Activated CD8-positive, alpha-beta memory T cell treated with anti-CD3 and anti-CD28 coated beads for 24 hours (primary cell): ENCODE measurements around the gene RIPK4.

ENCODE experiments used
- DNase-seq: peaks from one replicate; pipeline ENCODE4 v3.0.0-alpha.2; 2020

The RIPK4 gene

GRCh38 chr21:41752231-41752681, 14.6 kb downstream of the RIPK4 start:
- DNase-seq: no peak

GRCh38 chr21:41751611-41752011, 15.2 kb downstream of the RIPK4 start:
- DNase-seq: no peak

- DNase-seq: no peak
Measured at GRCh38 chr21:41750532-41751151, 16.2 kb downstream of the RIPK4 start.

- no peak for DNase-seq
Measured at GRCh38 chr21:41750051-41750450, 16.8 kb downstream of the RIPK4 start.

DNA sequence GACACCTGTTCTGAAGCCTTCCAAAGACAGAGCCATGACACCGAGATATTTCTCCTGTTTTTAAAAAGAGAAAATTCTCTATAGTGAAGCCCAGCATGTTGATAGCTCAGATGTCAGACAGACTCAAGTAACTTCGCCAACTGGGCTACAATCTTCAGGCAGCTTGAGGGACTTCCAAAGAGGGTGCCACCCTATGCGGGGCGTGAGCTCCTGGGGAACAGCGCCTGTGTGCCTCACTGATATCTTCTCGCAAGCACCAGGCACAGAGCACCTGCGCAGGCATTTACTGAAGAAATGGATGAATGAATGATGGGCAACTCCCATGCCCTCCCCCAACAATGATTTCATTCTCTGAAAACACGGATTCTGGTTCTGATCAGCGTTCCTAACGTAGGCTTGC, 17.6 kb downstream of the RIPK4 start:
- no peak for DNase-seq

- DNase-seq: no peak
Measured at GRCh38 chr21:41747943-41748738, 18.7 kb downstream of the RIPK4 start.

DNA sequence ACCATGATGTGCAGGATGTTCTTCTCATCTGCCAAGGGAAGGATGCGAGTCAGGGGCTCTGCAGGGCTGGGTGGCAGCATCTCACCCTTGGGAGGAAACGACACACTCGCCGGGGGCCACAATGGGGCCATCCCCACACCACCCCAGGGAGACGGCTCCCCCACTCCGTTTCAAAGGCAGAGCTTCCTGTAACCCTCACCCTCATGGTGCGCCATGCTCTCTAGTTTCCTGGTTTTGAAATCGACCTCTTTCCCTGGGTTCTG, 20.2 kb downstream of the RIPK4 start:
- DNase-seq: no peak

DNA sequence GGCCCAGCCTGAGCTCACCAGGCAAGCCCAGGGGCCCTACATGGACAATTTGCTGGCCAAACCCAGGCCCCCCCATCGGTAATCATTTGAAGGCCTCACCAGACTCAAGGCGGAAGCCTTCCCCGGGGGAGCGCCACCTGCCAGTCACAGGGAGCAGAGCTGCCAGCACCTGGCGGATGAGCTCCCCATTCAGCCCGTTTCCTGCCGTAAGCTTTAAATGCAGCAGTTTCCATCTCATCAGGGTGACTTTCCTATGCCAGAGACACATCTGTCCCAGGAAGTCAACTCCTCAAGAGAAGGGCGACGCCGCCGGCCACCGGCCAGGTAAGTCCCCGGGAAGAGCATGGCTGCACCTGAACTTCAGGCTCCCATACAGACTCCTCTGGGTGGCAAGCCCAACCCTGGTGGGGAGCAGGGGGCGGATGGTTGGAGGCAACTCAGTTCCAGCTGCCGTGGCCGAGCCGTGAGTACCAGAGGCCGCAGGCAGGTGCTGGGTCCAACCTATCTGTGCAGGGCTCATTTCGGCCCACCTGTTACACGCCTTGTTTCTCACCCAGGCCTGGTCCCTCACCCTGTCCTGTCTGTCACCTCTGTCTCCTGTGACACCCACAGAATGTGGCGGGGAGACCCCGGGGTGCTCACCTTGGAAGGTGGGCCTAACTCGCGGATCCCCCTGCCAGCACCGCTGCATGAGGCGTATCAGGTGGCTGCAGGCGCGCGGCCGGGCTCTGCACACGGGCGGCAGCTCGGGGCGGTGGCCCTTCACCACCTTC, 20.7 kb downstream of the RIPK4 start:
- no peak for DNase-seq

GRCh38 chr21:41745026-41745820, 21.6 kb downstream of the RIPK4 start:
- DNase-seq: no peak

GRCh38 chr21:41744028-41744930, 22.6 kb downstream of the RIPK4 start:
- no peak for DNase-seq

DNA sequence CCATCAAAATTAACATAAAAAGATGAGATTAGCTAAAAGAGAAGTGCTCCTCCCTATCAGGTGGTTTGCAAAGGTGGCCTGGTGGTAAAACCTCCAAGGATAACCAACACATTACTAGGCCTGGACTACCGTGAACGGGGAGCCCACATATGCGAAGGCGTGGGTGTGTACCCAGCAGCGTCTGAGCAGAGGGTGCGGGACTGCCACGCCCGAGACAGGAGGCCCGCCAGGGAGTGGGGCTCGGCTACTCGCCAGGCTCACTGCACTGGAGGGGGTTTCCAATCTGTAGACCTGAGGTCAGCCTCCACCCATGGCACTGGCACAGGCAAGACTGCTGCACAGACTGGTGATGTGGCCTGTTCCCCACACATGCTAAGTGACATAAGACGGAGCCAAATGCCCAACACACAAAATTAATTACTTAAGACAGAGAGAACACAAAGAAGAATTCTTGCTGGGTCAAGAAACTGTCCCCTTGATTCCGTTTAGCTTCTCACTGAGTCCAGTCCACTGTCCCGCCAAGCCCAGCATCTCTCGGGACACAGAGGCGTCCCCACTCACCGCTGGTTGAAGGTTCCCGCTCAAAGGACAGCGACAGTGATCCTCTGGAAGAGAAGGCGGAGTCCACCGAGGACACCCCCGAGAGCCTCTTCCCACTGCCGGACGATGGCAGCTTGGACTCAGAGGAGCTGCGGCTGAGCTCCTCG, 23.4 kb downstream of the RIPK4 start:
- DNase-seq: no peak

GRCh38 chr21:41742073-41742875, 24.6 kb downstream of the RIPK4 start:
- no peak for DNase-seq

DNA sequence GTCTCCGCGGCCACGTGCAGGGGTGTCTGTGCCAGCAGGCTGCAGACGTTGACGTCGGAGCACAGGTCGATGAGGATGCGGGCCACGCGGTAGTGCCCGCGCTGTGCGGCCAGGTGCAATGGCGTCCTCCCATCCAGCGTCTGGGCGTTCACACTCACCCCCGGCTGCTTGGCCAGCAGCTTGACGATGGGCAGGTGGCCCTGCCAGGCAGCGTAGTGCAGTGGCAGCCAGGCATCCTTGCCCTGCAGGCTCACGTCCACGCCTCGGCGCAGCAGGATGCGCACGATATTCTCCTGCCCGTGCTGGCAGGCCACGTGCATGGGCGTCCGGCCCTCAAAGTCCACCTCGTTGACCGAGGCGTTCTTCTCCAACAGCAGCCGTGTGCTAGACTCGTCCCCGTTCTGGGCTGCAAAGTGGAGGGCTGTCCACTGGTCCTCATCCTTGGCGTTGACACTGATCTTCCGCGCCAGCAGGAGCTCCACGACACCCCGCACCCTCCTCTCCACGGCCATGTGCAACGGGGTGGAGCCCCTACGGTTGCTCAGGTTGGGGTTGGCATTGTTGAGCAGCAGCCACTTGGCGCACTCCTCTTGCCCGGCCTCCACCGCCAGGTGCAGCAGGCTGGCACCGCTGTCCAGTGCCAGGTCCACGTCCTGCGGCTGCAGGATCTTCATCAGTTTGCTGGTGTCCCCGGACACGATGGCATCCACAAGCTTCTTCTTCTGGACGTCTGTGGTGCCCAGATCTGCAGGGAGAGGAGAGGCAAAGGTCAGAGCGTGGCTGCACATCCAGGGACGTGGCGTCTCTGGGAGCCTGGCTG, 25.4 kb downstream of the RIPK4 start:
- DNase-seq: no peak

GRCh38 chr21:41740604-41741252, 26.1 kb downstream of the RIPK4 start:
- DNase-seq: no peak

DNA sequence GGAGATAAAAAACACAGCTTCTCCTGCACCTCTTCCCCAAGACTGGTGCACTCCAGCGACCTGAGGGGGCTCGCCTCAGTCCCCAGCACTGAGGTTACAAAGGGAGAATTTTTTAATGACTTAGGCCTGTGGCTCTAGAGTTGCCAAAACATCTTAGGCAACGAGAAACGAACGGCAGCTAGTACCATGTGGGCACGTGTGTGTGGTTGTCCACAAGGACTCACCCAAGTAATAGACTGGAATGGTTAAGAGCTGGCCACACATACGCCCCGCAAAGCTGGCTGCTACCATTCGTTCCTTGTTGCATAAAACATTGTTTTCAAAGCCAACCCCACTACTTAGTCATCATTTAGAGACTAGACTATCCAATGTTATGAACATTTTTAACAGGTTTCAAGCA, 26.9 kb downstream of the RIPK4 start:
- no peak for DNase-seq

DNA sequence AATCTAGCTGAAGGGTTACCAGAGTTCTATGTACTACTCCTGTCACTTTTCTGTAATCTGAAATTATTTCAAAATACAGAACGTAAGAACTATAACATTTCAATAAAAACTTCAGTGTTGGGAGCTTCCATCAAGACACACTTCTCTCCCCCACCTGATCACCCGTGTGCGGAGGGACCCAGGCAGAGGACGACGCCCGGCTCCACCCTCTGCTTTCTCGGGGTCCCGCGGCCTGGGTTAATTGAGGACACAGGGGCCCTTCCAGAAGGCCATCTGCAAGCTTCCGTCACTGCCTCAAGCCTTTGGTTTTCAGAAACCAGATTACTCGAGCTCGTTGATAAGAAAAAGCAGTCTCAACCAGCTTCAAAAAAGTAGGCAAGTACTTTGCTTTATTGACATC, 27.8 kb downstream of the RIPK4 start:
- no peak for DNase-seq

DNA sequence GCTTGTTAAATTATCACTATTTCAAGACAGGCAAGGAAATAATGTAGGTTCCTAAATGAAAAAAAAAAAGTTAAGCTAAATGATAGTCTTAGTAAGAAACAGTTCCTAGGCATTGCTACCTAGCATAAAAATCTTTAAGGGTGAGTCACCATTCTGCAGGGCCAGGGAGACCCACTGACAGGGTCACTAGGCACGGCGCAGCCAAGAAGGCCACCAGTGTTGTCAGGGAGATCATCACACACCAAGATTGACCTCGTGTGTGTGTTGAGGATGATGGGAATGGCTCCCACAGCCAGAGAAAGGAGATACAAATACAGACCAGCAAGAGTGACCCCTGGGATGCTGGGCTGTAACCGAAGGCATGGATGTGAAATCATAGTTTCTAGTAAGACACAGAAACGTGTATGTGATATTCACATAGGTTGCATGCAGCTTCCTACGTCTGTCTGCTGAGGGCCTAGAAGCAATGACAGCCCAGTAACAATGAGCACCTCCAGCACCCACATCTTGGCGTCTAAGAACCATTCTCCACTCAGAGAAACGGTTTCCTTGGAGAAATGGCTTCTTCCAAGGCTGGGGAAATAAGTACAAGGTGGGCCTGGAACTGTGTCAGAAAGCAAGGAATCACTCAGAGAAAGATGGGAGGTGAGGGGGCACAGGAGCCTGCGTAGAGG, 29.1 kb downstream of the RIPK4 start:
- DNase-seq: no peak

DNA sequence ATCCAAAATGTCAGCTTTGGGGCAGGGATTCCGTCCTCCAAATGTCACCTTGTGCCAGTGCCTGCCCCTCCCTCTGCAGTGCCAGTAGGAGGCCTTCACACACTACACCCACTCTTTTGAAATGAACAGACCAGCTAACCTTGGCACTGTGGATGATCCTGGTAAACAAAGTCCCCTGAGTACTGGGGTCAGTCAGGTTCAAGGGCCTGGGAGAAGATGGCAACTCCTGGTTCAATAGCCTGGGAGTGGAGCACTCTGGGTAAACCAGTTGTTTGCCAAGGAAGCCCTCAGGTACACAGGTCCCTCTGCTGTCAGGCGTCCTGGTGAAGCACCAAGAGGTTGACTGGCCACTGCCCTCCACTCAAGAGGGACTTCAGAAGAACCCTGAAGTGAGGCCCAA, 30.4 kb downstream of the RIPK4 start:
- no peak for DNase-seq
